HG03097 (cell line): ENCODE results near the gene MFSD1.
A peak's percentile ranks its signal among the peaks of the same experiment; 100 is the strongest.

ENCODE experiments used
- ATAC-seq: cut with Tn5 transposase; IDR thresholded peaks from one replicate; pipeline ENCODE4 v1.9.1; 2021; ENCODE audit not compliant: unreplicated experiment, low FRiP score

MFSD1 gene

GRCh38 chr3:158809642-158810041 is 7.8 kb downstream of the MFSD1 start:
- no peak for ATAC-seq

DNA sequence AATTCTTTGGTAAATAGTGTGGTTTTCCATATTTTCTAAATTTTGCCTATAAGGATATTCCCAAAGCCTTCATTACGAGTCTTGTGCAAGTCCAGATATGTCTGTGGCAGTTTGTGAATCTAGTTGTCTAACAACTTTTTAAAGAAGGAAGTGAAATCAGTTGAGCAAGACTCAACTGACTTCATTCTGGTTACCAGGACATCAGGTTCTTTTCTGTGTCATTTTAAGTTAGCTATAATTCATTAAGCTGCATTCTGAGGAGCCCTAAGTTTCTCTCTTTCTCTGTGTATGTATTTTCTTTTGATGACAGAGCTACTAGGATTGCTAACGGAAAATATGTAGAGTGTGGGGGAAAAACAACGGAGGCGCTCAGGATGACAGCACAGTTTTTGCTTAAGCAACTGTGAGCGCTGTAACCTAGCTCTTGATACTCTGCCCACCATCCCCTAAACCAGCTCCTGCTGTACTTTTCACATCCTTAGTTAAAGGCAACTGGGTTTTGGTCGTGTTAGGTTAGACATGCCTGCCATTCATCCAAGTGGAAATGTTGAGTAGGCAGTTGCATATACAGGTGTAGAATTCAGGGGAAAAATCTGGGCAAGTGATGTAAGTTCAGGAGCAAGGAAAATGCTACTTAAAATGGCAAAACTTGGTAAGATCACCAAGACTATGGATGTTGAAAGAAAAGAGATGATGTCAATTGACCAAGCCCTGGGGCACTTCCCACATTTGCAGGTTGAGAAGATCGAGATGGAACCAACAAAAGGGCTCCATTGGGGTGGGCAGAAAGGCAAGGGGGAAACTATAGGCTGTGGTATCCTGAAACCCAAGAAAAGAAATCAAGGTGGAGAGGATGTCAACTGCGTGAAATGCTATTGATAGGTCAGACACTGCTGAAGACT is 9.2 kb downstream of the MFSD1 start:
- ATAC-seq = no peak

DNA sequence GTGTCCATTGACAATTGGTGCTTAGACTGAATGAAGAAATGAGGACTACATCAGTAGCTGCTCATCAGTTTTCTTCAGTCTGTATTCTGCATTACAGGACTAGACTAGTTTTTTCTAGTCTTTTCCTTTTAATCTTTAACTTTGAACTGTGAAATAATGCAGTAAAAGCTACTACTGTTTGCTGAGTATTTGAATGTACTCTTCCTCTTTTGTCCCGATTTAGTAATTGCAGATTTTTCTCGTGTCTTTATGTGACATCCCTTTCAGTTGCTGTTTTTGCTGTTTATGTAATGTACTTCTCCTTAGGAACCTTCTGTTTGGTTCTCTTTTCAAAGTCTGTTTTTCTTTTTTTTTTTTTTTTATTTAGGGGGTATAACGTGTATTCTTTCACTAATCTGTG is 17.4 kb downstream of the MFSD1 start:
- no peak for ATAC-seq

- no peak for ATAC-seq
Observed at GRCh38 chr3:158820521-158820920, 18.7 kb downstream of the MFSD1 start.

DNA sequence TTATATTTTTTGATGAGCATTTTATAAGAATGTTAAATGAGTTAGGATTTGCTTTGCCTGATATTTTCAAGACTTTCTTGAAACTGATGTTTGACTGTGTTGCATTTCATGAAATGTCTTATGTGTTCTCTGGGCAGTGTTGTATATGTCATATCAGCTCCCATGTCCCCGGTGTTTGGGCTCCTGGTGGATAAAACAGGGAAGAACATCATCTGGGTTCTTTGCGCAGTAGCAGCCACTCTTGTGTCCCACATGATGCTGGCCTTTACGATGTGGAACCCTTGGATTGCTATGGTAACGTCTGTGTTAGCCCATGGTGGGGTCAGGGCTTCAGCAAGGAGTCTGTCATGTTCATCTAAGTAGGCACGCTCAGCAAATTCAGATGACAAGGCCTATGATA is 20.0 kb downstream of the MFSD1 start:
- ATAC-seq = no peak

DNA sequence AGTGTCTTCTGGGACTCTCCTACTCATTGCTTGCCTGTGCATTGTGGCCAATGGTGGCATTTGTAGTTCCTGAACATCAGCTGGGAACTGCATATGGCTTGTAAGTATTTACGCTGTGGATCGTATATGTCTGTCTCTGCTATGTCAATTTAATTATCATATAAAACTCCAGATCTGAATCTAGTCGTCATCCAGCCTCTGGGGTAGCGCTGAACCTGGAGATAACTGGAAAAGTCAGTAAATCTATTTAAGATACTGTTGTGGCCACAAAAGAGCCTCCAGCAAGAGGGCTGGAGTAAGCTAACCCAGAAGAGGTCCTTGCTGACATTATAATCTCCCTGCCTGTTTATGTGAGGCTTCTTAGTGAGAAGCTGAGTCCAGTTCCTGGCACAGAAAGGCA is 21.6 kb downstream of the MFSD1 start:
- ATAC-seq = no peak

GRCh38 chr3:158827773-158828172 is 25.9 kb downstream of the MFSD1 start:
- no peak for ATAC-seq

GRCh38 chr3:158830391-158830790 is 28.5 kb downstream of the MFSD1 start:
- ATAC-seq = no peak

DNA sequence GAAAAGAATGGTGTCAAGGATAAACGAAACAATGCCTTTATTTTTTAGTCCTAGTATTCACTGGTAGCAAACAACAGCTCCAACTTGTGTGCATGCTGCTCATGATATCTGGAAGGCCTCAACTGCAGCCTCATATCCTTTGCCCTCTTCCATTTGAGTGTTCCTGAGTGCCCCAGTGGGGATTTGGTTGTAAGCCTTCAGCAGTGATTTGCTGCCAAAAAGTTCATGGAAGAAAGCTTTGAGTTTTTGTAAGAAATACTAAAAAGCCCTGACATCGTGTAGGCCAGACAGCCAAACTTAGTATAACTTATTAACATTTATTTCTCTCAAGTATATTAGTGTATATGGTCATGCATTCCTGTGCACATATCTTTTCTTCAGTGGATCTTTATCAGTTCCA is 30.0 kb downstream of the MFSD1 start:
- no peak for ATAC-seq

GRCh38 chr3:158835631-158836030 is 33.8 kb downstream of the MFSD1 start:
- no peak for ATAC-seq

- no peak for ATAC-seq
Observed at GRCh38 chr3:158836312-158836711, 34.5 kb downstream of the MFSD1 start.

- no peak for ATAC-seq
Observed at GRCh38 chr3:158837240-158837639, 35.4 kb downstream of the MFSD1 start.

- ATAC-seq = no peak
Observed at GRCh38 chr3:158839966-158840365, 38.1 kb downstream of the MFSD1 start.

DNA sequence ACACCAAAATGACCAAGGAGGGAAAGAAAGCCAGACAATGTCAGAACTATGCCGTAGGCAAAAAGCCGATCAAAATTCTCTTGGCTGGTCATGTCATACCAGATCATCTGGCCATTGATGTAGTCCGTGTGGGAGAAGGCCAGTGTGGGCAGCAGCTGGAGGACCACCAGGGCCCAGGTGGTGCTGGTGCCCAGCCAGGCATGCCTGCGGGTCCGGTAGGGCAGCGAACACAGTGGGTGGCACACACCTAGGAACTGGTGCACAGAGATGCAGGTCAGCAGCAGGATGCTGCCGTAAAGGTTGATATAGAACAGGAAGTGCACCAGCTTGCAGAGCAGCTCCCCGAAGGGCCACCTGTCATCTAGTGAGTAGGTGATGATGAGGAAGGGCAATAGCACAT is 39.5 kb downstream of the MFSD1 start:
- no peak for ATAC-seq

DNA sequence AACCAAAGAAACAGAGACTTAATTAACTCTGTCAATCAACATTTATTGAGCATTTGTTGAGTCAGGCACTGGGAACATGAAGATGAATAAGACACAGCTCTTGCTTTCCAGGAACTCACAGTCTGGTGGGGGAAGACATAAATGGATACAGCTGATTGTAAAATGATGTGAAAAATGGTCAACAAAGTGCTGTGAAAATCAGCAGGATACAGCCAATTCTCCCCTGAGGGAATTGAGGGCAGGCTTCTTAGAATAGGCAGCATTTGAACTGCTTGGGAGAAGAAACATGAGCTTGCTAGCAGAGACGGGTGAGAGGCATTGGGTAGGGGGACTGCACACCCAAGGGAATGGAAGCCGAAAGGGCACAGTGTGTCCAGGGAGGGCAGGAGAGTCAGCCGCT is 41.1 kb downstream of the MFSD1 start:
- no peak for ATAC-seq

DNA sequence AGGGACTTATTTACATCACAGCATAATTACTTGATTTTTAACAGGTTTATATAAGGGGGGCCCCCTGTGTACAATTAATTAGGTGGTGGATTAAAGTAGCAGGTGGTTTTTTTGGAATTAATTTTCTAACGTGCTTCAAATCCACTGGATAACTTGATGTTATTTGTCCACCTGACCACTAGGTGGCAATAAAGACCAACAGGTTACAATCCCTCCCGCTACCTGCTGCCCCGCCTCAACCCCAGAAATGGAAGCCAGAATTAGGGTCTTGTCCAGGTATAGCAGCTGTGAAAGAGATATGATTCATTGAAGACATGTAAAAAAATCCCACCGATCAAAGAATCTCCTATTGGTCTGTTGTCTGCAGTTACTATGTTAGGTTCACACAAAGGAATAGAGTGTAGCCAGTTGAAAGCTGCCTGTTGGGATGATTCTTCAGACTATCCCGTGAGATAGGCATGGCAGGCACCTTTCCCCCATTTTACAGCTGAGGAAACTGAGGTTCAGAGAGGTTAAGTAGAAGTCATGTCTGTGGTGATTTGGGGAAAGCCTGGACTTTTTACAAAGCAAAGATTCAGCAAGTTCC is 44.0 kb downstream of the MFSD1 start:
- peak; percentile 61 for ATAC-seq

DNA sequence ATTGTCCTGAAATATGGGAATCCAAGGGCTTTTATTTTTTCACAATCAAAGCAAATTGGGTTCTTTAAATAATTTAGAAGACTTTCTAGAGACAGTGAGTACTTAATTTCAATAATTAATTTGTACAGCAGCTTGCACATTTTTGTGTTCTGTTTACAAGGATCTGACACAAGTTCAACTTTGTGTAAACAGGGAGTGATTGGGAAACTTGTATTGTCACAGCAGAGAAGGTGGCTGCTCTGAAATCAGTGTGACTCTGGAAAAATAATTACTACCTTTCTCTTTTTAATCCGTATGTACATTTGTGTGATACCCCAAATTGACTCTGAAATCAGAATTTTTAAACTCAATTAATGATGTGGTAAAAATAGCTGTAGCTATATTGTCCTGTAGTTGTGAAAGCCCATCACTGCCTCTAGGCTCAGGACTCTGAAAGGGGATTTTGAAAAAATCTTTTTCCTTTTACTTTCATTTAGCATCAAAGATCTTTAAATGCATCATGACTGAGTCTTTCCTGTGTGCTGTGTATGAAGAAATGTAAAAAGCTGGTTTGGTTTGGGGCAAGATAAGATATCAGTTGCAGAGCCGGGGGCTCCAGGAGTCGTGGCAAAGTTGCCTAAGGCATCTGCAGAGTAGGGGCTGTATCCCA is 45.1 kb downstream of the MFSD1 start:
- ATAC-seq = peak; percentile 86

GRCh38 chr3:158847452-158847821 is 45.6 kb downstream of the MFSD1 start:
- peak; percentile 25 for ATAC-seq

GRCh38 chr3:158847885-158848284 is 46.0 kb downstream of the MFSD1 start:
- no peak for ATAC-seq

DNA sequence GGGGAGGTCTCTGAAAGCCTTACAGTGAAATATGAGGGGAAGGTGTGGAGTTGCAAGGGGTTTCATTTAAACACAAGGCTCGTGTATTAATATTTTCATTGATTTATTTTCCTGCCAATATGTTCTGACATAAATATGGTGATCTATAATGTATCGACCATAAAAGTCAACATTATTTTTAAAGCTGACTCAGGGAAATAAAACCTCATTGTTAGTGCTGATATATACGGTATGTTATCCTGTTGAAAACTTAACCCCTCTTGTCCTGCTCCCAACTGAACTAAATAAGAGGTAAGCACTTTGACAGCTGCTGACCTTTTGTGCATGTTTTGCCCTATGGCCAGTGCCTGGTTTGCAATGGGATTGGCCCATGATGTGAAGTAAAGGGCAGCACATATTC is 47.9 kb downstream of the MFSD1 start:
- no peak for ATAC-seq

- ATAC-seq = no peak
Observed at GRCh38 chr3:158859362-158859761, 57.5 kb downstream of the MFSD1 start.

GRCh38 chr3:158863247-158863646 is 61.4 kb downstream of the MFSD1 start:
- no peak for ATAC-seq
